NCI-H748 (cell line): Measurements from ENCODE around the gene RHOT1.
"Not testable (repeated sequence)": the region's sequence is repeated elsewhere in the genome, so short reads cannot be mapped to it uniquely, and the experiment has no call there.

Experiments used
- DNase-seq: peaks from one replicate; lab custom pipeline; 2025; ENCODE audit not compliant: unreplicated experiment; lab: John Stamatoyannopoulos, UW

RHOT1 gene

DNA sequence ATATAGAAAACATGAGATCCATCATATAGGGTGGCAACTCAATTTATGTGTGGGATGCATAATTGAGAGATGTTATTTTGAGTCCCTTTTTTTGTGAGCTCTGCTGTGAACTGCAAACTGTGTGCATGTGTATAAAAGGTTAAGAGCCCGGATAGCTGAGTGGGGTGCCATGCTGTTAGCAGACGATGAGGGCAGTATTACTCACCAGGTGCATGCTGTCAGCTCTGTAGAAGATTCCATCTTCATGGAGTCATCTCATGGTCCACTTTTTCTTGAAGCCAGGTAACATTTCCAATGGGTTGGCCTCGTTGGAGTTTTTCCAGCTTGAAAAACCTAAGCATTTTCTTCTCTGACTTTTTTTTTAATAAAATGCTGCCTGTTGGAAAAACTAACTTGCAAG lies 80.3 kb downstream of the RHOT1 start:
- no peak for DNase-seq

DNA sequence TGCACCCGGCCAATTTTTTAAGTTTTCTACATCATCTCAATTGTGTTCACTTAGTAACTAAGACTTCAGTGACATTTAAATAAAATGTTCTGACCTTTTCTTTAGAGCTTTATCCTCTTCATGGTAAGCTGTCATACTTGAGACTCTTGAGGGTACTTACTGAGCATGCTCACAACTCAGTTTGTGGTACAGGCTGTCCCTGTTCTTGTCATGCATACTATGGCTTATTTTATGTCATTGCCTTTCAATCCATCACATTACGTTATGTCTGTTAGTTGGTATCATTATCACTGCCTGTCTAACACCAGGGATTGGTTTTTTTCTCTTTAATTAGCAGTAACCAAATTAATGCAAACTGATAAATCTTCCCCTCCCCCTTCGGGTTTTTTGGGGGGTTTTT lies 81.4 kb downstream of the RHOT1 start:
- no peak for DNase-seq

DNA sequence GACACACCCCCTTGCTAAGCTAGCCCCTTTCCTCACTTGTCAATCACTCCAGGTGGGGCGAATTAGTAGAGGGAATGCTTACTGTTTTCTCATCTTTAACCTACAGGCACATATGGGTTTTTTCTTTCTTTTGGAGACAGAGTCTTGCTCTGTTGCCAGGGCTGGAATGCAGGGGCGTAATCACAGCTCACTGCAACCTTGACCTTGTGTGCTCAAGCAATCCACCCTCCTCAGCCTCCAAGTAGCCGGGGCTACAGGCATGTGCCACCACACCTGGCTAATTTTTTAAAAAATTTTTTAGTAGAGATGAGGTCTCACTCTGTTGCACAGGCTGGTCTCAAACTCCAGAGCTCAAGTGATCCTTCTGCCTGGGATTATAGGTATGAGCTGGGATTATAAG lies 84.6 kb downstream of the RHOT1 start:
- no peak for DNase-seq

DNA sequence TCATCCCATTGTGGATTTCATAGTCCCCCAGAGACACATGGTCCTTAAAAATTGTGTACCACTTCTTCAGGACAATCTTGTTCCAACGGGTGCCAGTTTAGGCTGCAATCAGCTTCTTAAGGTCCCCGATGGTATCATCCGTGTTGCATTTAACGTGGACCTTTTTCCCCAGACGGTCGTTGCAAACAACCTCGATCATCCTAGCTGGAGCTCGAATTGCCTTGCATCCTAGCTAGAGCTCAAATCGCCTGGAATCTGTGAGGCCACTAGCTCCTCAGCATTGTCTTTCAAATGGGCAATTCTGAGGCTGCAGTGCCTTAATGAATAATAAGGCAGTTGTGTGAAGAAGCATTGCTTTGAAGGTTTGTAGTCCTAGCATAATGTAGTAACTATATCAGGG lies 85.6 kb downstream of the RHOT1 start:
- DNase-seq = no peak

DNA sequence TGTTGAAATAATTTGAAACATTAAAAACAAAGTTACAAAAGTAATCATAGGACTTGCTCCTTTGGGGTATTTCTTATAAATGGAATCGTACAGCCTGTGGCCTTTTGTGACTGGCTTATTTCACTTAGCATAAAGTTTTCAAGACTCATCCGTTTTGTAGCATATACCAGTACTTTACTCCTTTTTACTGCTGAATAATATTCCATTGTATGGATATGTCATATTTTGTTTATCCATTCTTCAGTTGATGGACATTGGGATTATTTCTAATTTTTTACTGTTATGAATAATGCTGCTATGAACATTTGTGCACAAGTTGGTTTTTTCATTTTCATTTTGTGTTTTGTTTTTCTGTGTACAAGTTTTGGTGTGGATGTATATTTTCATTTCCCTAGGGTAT lies 93.3 kb downstream of the RHOT1 start:
- no peak for DNase-seq

DNA sequence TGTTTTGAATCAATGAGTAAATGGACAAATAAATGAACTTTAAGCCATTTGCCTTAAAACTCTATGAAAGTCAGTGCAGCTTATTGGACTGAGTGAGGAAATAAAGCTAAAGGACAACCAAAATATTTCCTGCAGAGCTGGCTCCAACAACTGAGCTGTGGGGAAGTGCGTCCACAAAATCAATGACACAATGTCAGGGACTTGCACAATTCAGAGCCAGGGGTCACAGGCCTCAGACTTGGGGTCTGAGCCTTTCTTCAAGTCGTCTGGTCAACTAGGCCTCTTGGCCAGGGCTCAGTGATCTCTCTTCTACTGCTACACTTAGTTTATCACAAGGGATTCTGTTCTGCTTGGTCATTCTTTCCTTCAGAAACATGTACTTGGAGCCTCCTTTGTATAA lies 97.2 kb downstream of the RHOT1 start:
- DNase-seq = no peak

DNA sequence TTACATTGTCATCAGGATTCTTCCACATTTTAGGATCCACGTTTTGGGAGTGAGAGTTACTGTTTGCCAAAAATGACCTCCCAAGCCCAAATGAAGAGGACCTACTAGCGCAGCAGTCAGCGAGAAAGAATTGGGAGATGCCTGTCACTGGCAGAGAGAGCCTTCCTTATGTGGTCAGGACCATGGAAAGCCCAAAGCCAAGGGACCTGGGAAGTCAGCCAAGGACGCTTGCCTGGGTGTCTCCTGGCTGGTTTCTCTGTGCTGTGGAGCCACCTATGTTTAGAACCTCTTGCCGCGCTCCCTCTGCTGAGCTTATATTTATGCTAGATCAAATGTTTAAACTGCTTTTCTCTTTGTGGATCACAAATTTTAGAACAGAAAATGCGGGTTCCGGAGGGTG lies 98.4 kb downstream of the RHOT1 start:
- no peak for DNase-seq

DNA sequence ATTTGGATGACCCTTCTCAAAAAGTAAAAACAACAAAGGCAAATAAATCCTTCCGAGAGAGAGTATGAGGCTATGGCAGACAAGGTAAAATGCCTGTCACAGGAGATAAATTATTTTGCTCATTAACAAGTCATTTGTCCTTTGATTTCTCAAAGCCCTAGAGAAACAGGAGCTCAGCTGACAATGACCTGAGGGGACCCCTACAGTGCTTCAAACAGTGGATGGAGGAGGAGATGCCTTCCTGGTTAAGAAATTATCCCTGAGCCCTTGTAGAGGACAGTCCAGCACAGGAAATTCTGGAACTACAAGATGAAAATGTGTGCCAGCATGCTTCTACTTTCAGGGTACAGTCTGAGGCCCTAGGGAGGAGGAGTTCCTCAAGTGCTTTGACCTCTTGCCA lies 99.3 kb downstream of the RHOT1 start:
- no peak for DNase-seq

DNA sequence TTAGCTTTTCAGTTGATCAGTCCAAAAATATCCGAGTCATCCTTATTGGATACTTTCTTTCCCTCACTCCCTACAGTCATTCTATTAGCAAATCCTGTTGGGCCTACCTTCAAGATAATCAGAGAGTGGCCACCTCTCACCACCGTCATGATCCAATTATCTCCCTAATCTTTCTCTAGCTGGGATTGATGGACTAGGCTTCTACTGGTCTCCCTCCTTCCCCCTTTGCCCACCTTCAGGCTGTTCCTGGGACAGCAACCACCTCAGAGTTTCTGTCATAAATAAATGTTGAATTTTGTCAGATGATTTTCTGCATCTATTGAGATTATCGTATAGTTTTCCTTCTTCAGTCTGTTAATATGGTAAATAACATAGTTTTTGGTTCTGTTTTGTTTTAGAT lies 107.2 kb downstream of the RHOT1 start:
- no peak for DNase-seq

DNA sequence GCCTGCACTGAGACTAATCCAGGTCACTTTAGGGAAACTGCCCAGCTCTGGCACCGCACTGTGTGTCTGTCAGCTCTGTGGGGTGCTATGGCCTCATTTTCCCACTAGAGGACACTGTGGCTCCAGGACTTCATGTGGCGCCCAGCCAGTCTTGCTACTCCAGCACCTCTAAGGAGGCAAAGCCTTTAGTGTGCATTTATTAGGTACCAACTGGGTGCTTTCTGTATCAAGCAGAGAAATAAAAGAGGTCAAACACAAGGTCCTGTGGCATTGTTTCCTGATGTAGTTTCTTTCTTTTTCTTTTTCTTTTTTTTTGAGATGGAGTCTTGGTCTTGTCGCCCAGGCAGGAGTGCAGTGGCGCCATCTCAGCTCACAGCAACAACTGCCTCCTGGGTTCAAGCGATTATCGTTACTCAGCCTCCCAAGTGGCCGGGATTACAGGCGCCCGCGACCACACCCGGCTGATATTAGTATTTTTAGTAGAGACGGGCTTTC lies 110.9 kb downstream of the RHOT1 start:
- DNase-seq = peak; percentile 68

DNA sequence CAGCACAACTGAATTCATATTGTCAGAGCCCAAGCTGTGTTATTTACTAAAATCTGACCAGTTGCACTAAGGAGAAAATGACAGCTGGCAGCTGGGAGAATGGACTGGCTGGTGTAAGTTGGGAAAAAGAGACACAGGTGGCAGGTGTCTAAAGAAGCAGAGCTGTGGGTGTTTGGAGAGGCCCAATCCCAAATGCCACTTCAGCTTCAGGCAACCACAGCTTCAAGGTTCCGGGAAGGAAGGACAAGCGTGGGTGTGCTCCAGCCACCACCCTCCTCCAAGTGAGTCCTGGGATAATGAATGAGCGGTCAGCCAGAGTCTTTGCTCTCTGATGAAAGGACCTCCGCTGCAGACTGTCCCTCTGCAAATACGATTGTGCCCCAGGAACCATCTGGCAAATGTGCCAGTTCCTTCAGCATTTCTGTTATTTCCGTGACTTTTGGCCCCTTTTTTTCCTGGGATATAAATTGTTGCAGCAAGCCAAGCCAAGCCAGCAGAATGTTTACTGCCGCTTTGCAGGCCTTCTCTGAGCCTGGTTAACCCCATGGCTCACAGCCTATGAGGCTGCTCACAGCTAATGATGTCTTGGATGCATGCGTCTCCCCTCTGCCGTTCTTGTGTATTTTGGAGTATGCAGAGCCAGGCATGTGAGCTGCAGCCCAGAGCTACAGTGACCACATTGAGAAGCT lies 113.9 kb downstream of the RHOT1 start:
- no peak for DNase-seq

DNA sequence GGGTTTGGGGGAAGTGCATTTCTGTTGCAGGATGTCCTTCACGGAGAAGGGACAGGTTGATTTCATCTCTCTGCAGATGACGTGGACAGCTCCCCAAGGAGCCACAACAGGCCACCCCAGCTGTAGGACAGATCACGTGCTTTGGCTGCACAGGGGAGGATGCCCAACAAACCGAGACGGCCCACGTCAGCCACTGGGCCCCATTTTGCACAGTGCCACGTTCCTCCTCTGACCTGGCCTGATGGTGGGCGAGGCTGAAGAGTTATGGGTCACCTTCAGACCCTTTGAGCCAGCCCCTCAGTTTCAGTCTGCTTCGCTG lies 114.4 kb downstream of the RHOT1 start:
- DNase-seq = no peak

DNA sequence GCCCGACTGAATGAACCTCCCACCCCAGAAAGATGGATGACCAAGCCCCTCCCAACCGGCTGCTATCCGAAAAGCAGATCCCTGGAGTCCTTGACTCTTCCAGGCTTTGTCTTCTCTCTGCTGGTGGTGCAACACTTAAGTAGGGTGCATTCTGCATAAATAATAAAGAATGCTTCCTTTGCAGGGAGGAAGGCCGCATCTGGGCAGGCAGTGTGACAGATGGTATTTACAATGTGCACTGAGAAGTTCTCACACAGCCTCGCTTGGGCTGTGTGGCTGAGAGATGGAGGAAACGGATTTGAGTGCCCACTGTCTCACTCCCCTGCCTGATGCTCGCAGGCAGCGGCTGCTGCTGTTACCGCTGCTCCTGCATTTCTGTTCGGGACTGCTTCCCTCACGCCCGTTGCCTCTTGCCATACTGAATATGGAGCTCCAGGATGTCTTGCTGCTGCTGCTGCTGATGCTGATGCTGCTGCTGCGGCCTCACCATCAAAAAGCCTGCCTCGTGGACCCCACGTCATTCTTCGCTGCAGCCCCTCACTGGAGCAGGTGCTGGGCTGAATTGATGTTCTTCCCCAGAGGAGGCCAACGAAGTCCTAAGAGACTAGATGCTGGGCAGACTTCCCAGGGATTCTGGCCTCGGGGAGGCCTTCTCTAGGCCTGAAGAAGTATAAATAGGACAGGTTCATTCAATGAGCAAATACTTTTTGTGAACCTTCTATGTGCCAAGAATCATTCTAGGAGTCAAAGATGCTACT lies 116.3 kb downstream of the RHOT1 start:
- DNase-seq = no peak

DNA sequence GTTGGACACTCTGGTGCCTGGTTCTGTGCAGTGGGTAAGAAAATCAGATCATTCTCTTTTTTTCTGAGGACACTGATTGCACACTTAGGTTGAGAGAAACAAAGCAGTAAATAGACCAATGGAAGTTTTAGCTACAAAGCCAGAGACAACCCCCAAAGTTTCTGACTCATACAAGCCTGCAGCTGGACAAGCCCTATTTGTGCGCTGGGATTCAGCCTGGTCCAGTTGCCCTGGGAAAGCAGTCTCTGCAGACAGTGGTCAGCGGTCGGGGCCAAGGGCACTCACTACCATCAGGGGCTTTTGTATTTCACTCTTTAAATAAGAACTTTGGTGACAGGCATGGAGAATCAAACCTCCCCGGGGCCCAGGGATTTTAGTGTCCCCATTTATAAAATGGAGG lies 117.3 kb downstream of the RHOT1 start:
- DNase-seq = no peak

DNA sequence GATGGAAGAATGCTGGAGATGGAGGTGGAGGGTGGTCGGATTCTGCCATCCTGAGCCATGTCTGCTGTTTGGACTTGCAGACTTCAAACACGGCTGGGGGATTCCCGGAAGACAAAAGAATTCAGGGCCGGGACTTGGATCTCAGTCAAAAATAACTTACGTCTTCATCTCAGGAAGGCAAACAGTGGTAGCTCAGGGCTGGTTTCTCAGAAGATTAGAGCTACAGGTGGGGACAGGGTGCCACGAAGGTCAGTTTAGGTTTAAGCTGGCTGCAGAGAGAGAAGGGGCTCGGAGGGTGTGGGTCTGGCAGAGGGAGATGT lies 119.1 kb downstream of the RHOT1 start:
- no peak for DNase-seq

DNA sequence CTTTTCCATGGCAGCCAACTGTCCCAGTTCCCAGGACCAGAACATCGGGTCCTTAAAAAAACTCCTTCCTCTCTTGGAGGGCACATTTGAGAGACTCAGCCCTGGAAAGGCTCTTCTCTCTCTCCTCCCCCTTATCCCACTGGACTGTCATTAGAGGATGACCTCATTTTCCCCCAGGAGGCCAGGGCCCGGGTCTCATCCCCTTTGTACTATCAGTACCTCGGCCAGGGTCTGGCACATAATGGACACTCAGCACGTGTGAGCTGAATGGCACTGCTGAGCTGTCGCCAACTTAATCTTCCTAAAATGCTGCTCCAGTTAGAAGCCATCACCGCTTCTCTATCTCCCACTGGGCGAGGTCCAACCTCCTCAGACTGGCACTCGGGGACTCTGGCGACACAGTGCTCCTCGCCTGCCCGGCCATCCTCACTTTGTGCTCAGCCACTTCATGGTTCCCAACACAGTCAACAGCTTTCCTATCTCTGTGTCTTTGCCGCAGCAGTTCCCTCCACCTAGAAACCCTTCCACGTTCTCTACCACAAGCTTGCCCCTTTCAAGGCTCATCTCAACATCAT lies 119.7 kb downstream of the RHOT1 start:
- no peak for DNase-seq

DNA sequence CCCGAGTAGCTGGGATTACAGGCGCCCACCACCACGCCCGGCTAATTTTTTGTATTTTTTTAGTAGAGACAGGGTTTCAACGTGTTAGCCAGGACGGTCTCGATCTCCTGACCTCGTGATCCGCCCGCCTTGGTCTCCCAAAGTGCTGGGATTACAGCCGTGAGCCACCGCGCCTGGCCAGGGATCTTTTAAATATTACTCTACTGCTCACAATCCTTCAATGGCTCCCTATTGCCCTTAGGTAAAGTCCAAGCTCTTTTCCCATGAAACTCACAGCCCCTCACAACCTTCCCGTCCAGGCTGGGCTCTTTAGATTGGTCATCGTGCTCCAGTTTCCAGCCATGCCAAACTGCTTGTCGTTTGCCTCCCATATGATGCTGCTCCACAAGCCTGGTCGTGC lies 121.2 kb downstream of the RHOT1 start:
- not testable (repeated sequence) for DNase-seq

DNA sequence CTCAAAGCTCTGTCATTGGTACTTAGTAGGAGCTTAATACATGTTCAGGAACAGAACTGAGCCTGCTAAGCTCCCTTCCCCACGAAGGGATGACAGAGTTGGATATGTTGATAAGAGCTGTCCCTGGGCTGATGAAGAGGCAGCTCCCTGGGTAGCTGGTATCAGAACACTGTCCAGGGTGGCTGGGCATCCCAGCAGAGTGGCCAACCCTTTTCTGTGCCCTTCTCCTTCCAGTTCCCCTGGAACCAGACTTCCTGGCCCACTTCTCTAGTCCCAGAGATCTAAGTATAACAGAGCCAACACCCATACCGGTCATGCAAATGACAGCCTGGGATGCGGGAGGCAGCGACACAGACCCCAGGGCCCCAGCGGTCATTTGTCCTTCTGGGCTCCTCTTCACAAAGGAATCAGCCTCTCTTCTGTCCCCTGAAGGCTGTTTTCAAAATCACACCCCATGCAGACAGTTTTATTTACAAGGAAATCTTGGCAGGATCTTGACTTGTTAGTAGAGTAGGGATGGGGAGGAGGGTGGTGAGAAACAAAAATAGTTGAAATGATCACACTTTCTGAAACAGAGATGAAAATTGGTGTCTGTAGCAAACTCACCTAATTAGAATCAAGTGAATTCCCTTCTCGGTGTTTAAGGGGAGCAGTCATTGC lies 122.0 kb downstream of the RHOT1 start:
- no peak for DNase-seq

DNA sequence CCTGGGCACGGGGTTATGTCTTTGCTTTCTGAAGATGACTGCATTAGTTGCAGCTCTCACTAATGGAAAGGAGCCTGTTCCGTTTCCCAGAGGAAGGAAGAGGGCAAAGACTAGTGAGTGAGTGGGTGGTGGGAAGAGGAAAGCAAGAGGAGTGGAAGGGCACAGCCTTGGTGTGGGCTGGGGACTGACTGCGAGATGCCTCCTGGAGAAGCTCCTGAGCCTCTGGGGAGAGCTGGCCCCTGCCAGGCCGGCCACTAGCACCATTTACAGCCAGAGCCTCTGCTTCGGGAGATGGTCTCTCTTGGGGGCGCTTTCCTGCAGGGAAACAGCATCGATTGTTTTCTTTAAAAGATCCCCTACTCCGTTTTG lies 122.5 kb downstream of the RHOT1 start:
- no peak for DNase-seq

DNA sequence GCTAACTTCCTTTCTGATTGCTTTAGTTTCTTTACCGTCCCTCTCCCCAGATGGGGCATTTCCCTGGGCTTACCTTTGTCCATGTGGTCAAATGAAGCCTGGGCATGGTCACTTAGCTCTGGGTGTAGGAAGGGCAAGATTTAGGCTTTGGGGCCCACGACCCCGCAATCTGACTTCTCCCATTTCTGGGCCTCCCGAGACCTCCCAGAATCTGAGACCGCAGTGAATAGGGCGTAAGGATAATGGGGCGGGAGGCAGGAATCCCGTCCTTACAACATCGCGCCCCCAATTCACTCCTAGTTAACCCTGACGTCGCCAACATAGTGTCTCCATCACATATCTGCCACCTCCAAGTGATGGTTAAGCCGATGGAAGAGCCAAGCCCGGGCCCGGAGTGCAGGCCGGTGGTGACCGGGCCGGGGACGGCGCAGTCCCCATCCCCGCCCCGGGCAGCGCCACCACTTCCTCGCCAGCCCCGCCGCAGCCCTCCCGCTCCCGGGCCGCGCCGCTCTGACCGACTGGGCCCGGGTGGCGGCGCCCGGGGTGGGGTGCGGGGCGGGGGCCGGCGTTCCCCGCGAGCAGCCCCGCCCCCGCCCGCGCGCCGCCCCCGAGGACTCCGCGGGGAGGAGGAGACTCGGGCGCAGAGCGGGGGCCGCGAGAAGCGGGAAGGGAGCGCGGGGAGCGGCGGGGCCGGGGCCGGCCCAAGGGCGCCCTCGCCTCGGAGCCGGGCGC lies 123.1 kb downstream of the RHOT1 start, which contains the start of gene RHBDL3:
Gene RHBDL3, plus strand, starts transcription at position 641 of the 732 bp plus-strand sequence. CDS start 358 bp downstream, outside the sequence.
- peak; percentile 51 for DNase-seq

DNA sequence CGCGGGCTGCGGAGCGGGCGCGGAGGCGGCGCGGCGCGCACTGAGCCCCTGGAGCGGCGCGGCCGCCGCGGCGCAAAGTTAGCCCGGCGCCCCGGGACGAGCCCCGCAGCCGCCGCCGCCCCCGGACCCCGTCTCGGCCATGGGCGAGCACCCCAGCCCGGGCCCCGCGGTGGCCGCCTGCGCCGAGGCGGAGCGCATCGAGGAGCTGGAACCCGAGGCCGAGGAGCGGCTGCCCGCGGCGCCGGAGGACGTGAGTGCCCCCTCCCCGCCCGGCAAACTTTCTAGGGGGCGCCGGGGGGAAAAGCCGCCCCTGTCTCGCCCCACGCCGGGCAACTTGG lies 123.7 kb downstream of the RHOT1 start:
- DNase-seq = no peak
